B cell (primary cell): Measurements from ENCODE around the gene GAK. TPM values are rescaled to one million over a fixed set of nuclear protein-coding genes. Genes with fewer than 3 reads are reported as not detected.

Experiments
- ATAC-seq: fragments of 200-7000 bp; cut with Tn5 transposase; one replicate; pipeline ENCODE4 v1.10.0; 2021; ENCODE audit warnings: low read depth, mild to moderate bottlenecking, moderate number of reproducible peaks, moderate library complexity
- CTCF ChIA-PET: fragments of 350-600 bp; sonication (Branson Sonifier 250); formaldehyde crosslinking; loops from one replicate; lab custom pipeline; 2021; ENCODE audit warnings: antibody characterized with exemption, inconsistent platforms; lab: Charles Lee
- POLR2A ChIA-PET: fragments of 350-600 bp; sonication (Branson Sonifier 250); formaldehyde crosslinking; loops from one replicate; lab custom pipeline; 2021; ENCODE audit warnings: antibody characterized with exemption; lab: Charles Lee
- DNase-seq: peaks from one replicate; pipeline ENCODE4 v3.0.0; 2013
- H2AFZ ChIP-seq: 2 replicates; pipeline ENCODE4 v1.6.1; 2012; ENCODE audit warnings: mild to moderate bottlenecking, low read depth, low read length; ENCODE audit not compliant: insufficient read depth, poor library complexity, severe bottlenecking
- H3K27ac ChIP-seq, 2 donors: 1 replicate in 1 of 2; 2 replicates in 1 of 2; pipeline ENCODE4 v1.5.1; 2012 to 2013; ENCODE audit warnings: low read length in 2 of 2, mild to moderate bottlenecking in 2 of 2, moderate library complexity in 1 of 2
- H3K27me3 ChIP-seq, 4 experiments: fragments of 200-600 bp in 1 of 4; sonication (generic) in 1 of 4; replicated peaks in 1 of 4; 1 replicate in 2 of 4; 2 replicates in 2 of 4; pipeline versions ENCODE4 v1.6.1 to v1.7.0; 2013 to 2016; ENCODE audit warnings: low read length in 3 of 4, mild to moderate bottlenecking in 2 of 4, mixed read lengths in 1 of 4, moderate library complexity in 1 of 4; ENCODE audit not compliant: insufficient read depth in 4 of 4, control insufficient read depth in 3 of 4; ENCODE audit errors: control extremely low read depth in 1 of 4
- H3K36me3 ChIP-seq, 2 experiments: replicated peaks in 1 of 2; 1 replicate in 1 of 2; 2 replicates in 1 of 2; pipeline versions ENCODE4 v1.6.1 to v1.7.1; 2013; ENCODE audit warnings: low read length in 1 of 2; ENCODE audit not compliant: insufficient read depth in 2 of 2, control insufficient read depth in 1 of 2; ENCODE audit errors: control extremely low read depth in 1 of 2, extremely low read depth in 1 of 2
- H3K4me1 ChIP-seq, 2 donors: fragments of 200-600 bp in 1 of 2; sonication (generic) in 1 of 2; 1 replicate in 1 of 2; 2 replicates in 1 of 2; pipeline versions ENCODE4 v1.5.1 to v1.6.1; 2013 to 2017; ENCODE audit warnings: low read length in 2 of 2; ENCODE audit not compliant: control insufficient read depth in 2 of 2, insufficient read depth in 2 of 2
- H3K4me2 ChIP-seq: replicated peaks from 2 replicates; pipeline ENCODE3; 2012; ENCODE audit warnings: mild to moderate bottlenecking, low read depth, low read length; ENCODE audit not compliant: poor library complexity, severe bottlenecking
- H3K4me3 ChIP-seq, 5 experiments: fragments of 200-600 bp in 1 of 5; sonication (generic) in 1 of 5; 1 replicate in 3 of 5; 2 replicates in 2 of 5; pipeline versions ENCODE4 v1.5.1 to v1.7.0; 2011 to 2016; ENCODE audit warnings: low read length in 4 of 5, mild to moderate bottlenecking in 4 of 5, low read depth in 2 of 5, control low read depth in 1 of 5, moderate library complexity in 1 of 5; ENCODE audit not compliant: insufficient read depth in 1 of 5; ENCODE audit errors: control extremely low read depth in 1 of 5, extremely low read depth in 1 of 5
- H3K79me2 ChIP-seq: fragments of 200-600 bp; sonication (generic); one replicate; pipeline ENCODE4 v1.6.0; 2016; ENCODE audit warnings: low read length; ENCODE audit not compliant: control insufficient read depth, insufficient read depth
- H3K9ac ChIP-seq: fragments of 200-600 bp; sonication (generic); 2 replicates; pipeline ENCODE4 v1.6.1; 2017; ENCODE audit warnings: mild to moderate bottlenecking, low read length, moderate library complexity
- H3K9me3 ChIP-seq, 3 donors: one replicate each; pipeline versions ENCODE4 v1.6.1 to v1.7.1; 2013; ENCODE audit warnings: low read length in 2 of 3; ENCODE audit not compliant: control insufficient read depth in 2 of 3, insufficient read depth in 1 of 3; ENCODE audit errors: control extremely low read depth in 1 of 3
- H4K20me1 ChIP-seq: 2 replicates; pipeline ENCODE4 v1.6.0; 2012; ENCODE audit warnings: mild to moderate bottlenecking, low read length; ENCODE audit not compliant: insufficient read depth, control insufficient read depth, poor library complexity, severe bottlenecking
- H3K27ac Mint-ChIP-seq: one replicate; pipeline ENCODE4 v1.8.0; 2021; ENCODE audit warnings: mixed read lengths
- H3K27me3 Mint-ChIP-seq: one replicate; pipeline ENCODE4 v1.8.0; 2021; ENCODE audit warnings: mixed read lengths
- H3K4me1 Mint-ChIP-seq: one replicate; pipeline ENCODE4 v1.8.0; 2021; ENCODE audit warnings: mixed read lengths
- H3K4me3 Mint-ChIP-seq: one replicate; pipeline ENCODE4 v1.8.0; 2021; ENCODE audit warnings: mixed read lengths
- H3K9me3 Mint-ChIP-seq: one replicate; pipeline ENCODE4 v1.8.0; 2022; ENCODE audit warnings: mixed read lengths; ENCODE audit not compliant: insufficient read depth
- CTCF ChIP-seq: fragments of 200-600 bp; IDR thresholded peaks from one replicate; pipeline ENCODE4 v1.8.0; 2022; ENCODE audit warnings: antibody characterized with exemption, mild to moderate bottlenecking
- EZH2 ChIP-seq: IDR thresholded peaks from 2 replicates; pipeline ENCODE4 v1.6.1; 2012; ENCODE audit warnings: borderline replicate concordance, low read depth, mild to moderate bottlenecking, moderate library complexity, low read length; ENCODE audit not compliant: insufficient read depth, poor library complexity, severe bottlenecking
- WGBS: methylation state at CpG from one replicate; pipeline ENCODE4 v1.1.5; 2013; ENCODE audit warnings: missing lambda C conversion rate; ENCODE audit not compliant: insufficient coverage; 5-methylcytosine and 5-hydroxymethylcytosine counted together
- intact Hi-C: fragments of 100-400 bp; cut with micrococcal nuclease; formaldehyde crosslinking; loops from one replicate; pipeline ENCODE4 v1.10.0; 2022
- polyA plus RNA-seq: library from polyadenylated mRNA; depleted of rRNA; stranded (reverse); fragments of >200 nt; gene quantifications from 2 replicates; pipeline ENCODE4 v1.2.3, GENCODE V29; 2012
- total RNA-seq, 2 donors: library from RNA; stranded (reverse); fragments of 120-200 nt in 1 of 2; gene quantifications; 1 replicate in 1 of 2; 2 replicates in 1 of 2; pipeline versions ENCODE4 v1.2.3 to v1.2.4, GENCODE V29; 2013 to 2022

GAK gene
- total and polyA plus RNA-seq, 2 donors (not counting 1 experiment from before 2014, with no cell fraction given), result 113 to 283 TPM

DNA sequence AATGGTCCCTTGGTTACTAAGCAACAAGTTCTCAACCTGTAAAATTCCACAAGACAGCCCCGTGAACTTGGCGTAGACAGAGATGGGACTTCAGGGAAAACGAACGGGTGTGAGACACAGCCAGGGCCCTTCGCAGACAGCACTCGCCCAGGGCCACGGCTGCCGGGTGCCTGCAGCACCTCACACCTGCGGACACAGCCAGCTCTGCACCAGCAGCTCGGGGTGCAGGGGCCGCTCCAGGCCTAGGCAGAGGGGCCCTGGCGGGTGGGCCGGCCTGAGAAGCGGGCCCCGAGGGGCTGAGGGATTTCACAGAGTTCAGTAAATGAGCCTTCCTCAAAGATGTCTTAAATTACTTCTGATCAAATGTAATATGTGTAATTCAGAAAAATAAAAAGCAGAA lies 34.0 kb downstream of the GAK start:
- no peak for ATAC-seq

GRCh38 chr4:896630-897029 lies 35.5 kb downstream of the GAK start:
- Histone ChIP-seq H2AFZ (no peak overlapping the region), H3K36me3 (peaks cover 0 to 49% of the 10 kb centered on the region in 2 experiments), H3K27ac (no peak overlapping the region), H3K27me3 (no peaks in the 10 kb centered on the region), H3K4me1 (no peaks in the 10 kb centered on the region), H3K4me3 (no peak overlapping the region), H3K9me3 (peaks cover 0 to 3% (median 0%) of the 10 kb centered on the region in 3 donors), H3K9ac (no peak overlapping the region), H3K4me2 (no peak overlapping the region), H3K79me2 (peaks cover 61% of the 10 kb centered on the region), H4K20me1 (peaks cover 98% of the 10 kb centered on the region)
- WGBS, result 98% methylated on average over 20 of the region's 20 CpGs
- intact Hi-C loops, result loop anchor here (5.0 kb wide), 1 partner anchor 91 kb away; the partner anchor contains the start of gene IDUA
- H3K4me3 Mint-ChIP-seq, result no peak overlapping the region
- CTCF ChIA-PET, result interaction anchor here (0.9 to 2.4 kb wide), 4 partner anchors 26 to 154 kb away, joined by 3 to 23 read pairs (median 3); partner anchors contain the start of genes GAK, IDUA and TMEM175
- no peak overlapping the region for H3K27ac Mint-ChIP-seq
- TF ChIP-seq CTCF (no peak), EZH2 (no peak)
- H3K4me1 Mint-ChIP-seq, result no peaks in the 10 kb centered on the region
- no peak for DNase-seq
- no peaks in the 10 kb centered on the region for H3K9me3 Mint-ChIP-seq
- POLR2A ChIA-PET, result no interaction called here
- no peak for ATAC-seq
- no peaks in the 10 kb centered on the region for H3K27me3 Mint-ChIP-seq

More for the DNA sequence above, 34.0 kb downstream of the GAK start:
- H3K4me3 Mint-ChIP-seq, result no peak overlapping the region
- Histone ChIP-seq H3K4me1 (no peaks in the 10 kb centered on the region), H3K36me3 (peaks cover 0 to 34% of the 10 kb centered on the region in 2 experiments), H4K20me1 (peaks cover 97% of the 10 kb centered on the region), H3K79me2 (peaks cover 74% of the 10 kb centered on the region), H3K4me2 (no peak overlapping the region), H3K9me3 (no peaks in the 10 kb centered on the region), H2AFZ (no peak overlapping the region), H3K4me3 (no peak overlapping the region), H3K9ac (no peak overlapping the region), H3K27me3 (no peaks in the 10 kb centered on the region), H3K27ac (no peak overlapping the region)
- no peaks in the 10 kb centered on the region for H3K4me1 Mint-ChIP-seq
- no peaks in the 10 kb centered on the region for H3K27me3 Mint-ChIP-seq
- POLR2A ChIA-PET, result no interaction called here
- no peaks in the 10 kb centered on the region for H3K9me3 Mint-ChIP-seq
- CTCF ChIA-PET, result no interaction called here
- 94% methylated on average over 14 of the region's 15 CpGs for WGBS
- no peak for DNase-seq
- intact Hi-C loops, result loop anchor here (5.0 kb wide), 1 partner anchor 89 kb away; the partner anchor contains the start of gene IDUA
- no peak overlapping the region for H3K27ac Mint-ChIP-seq
- TF ChIP-seq EZH2 (no peak), CTCF (no peak)
